Endothelial cell of umbilical vein (primary cell): ENCODE results near the gene SPINK6. TPM values are rescaled to one million over a fixed set of nuclear protein-coding genes. Genes with fewer than 3 reads are reported as not detected.

Experiments used
- BruUV-seq: library from RNA; stranded (reverse); fragments of 400-500 nt; replicated peaks from 2 replicates; lab custom pipeline; 2021; lab: Mats Ljungman, UMichigan
- CTCF ChIA-PET: fragments of 300-600, 350-600 bp; sonication (Branson Sonifier 250); formaldehyde crosslinking; loops from one replicate; lab custom pipeline; 2021; ENCODE audit warnings: antibody characterized with exemption, inconsistent platforms; lab: Charles Lee
- POLR2A ChIA-PET: fragments of 300-600, 350-600 bp; sonication (Branson Sonifier 250); formaldehyde crosslinking; loops from one replicate; lab custom pipeline; 2021; ENCODE audit warnings: antibody characterized with exemption, inconsistent platforms; lab: Charles Lee
- DNase-seq: peaks from one replicate; pipeline ENCODE4 v3.0.0-alpha.2; 2011; ENCODE audit warnings: low read depth, low spot score
- FAIRE-seq: peaks from 2 replicates; lab custom pipeline; 2011; peaks lifted over from hg19 to GRCh38; lab: Jason Lieb, UNC
- H2AFZ ChIP-seq: 2 replicates; pipeline ENCODE4 v1.6.0; 2012; ENCODE audit warnings: low read depth, low read length, control low read depth, inconsistent platforms
- H3K27ac ChIP-seq: 2 replicates; pipeline ENCODE4 v1.5.1; 2011; ENCODE audit warnings: low read depth, mild to moderate bottlenecking, control low read depth, low read length, moderate library complexity; ENCODE audit not compliant: insufficient read depth
- H3K27me3 ChIP-seq, 2 experiments: 2 replicates each; pipeline versions ENCODE4 v1.6.0 to v1.6.1; 2011; ENCODE audit warnings: low read length in 2 of 2, mixed read lengths in 1 of 2; ENCODE audit not compliant: control insufficient read depth in 2 of 2, insufficient read depth in 2 of 2
- H3K36me3 ChIP-seq, 2 experiments: 2 replicates in 1 of 2; 3 replicates in 1 of 2; pipeline ENCODE4 v1.5.1; 2011; ENCODE audit warnings: low read length in 2 of 2, mild to moderate bottlenecking in 1 of 2, moderate library complexity in 1 of 2; ENCODE audit not compliant: control insufficient read depth in 2 of 2, insufficient read depth in 2 of 2; ENCODE audit errors: extremely low read depth in 1 of 2
- H3K4me1 ChIP-seq: 3 replicates; pipeline ENCODE4 v1.5.1; 2011; ENCODE audit warnings: mild to moderate bottlenecking, low read length; ENCODE audit not compliant: control insufficient read depth, insufficient read depth; ENCODE audit errors: extremely low read depth
- H3K4me2 ChIP-seq: 2 replicates; pipeline ENCODE4 v1.6.1; 2011; ENCODE audit warnings: low read length, control low read depth, mixed read lengths; ENCODE audit not compliant: insufficient read depth
- H3K4me3 ChIP-seq, 3 experiments: fragments of 200-600 bp in 1 of 3; sonication (generic), shearing (Covaris generic) in 1 of 3; replicated peaks in 1 of 3; 2 replicates each; pipeline ENCODE4 v1.5.1; 2011 to 2016; ENCODE audit warnings: control low read depth in 3 of 3, low read length in 3 of 3, mild to moderate bottlenecking in 2 of 3, inconsistent platforms in 1 of 3, low read depth in 1 of 3, moderate library complexity in 1 of 3; ENCODE audit not compliant: insufficient read depth in 1 of 3
- H3K79me2 ChIP-seq: 2 replicates; pipeline ENCODE4 v1.6.0; 2012; ENCODE audit warnings: low read length, inconsistent platforms; ENCODE audit not compliant: control insufficient read depth, insufficient read depth
- H3K9ac ChIP-seq: replicated peaks from 2 replicates; pipeline ENCODE3; 2011; ENCODE audit warnings: low read length, control low read depth; ENCODE audit not compliant: insufficient read depth; ENCODE audit errors: extremely low read depth
- H3K9me1 ChIP-seq: replicated peaks from 3 replicates; pipeline ENCODE4 v1.6.0; 2011; ENCODE audit warnings: mild to moderate bottlenecking, low read length; ENCODE audit not compliant: control insufficient read depth, insufficient read depth; ENCODE audit errors: extremely low read depth
- H3K9me3 ChIP-seq: replicated peaks from 2 replicates; pipeline ENCODE4 v1.5.1; 2012; ENCODE audit warnings: low read length, inconsistent platforms; ENCODE audit not compliant: control insufficient read depth, insufficient read depth
- H4K20me1 ChIP-seq: replicated peaks from 2 replicates; pipeline ENCODE3; 2011; ENCODE audit warnings: mild to moderate bottlenecking, low read length; ENCODE audit not compliant: control insufficient read depth, insufficient read depth; ENCODE audit errors: extremely low read depth
- EZH2 ChIP-seq: IDR thresholded peaks from 2 replicates; pipeline ENCODE4 v1.6.1; 2012; ENCODE audit warnings: borderline replicate concordance, low read depth, mild to moderate bottlenecking, moderate library complexity, low read length, inconsistent platforms; ENCODE audit not compliant: severe bottlenecking
- FOS ChIP-seq: IDR thresholded peaks from 2 replicates; pipeline ENCODE4 v1.6.1; 2011; ENCODE audit warnings: mild to moderate bottlenecking, low read length, moderate library complexity, borderline replicate concordance; ENCODE audit not compliant: insufficient read depth
- GATA2 ChIP-seq: IDR thresholded peaks from 2 replicates; pipeline ENCODE4 v1.7.0; 2011; ENCODE audit warnings: low read depth, mild to moderate bottlenecking, moderate library complexity, mixed read lengths, low read length; ENCODE audit not compliant: insufficient read length, insufficient read depth
- JUN ChIP-seq: IDR thresholded peaks from 2 replicates; pipeline ENCODE4 v1.6.1; 2011; ENCODE audit warnings: borderline replicate concordance, low read depth; ENCODE audit not compliant: insufficient read length, insufficient read depth
- MYC ChIP-seq: IDR thresholded peaks from one replicate; pipeline ENCODE4 v1.6.1; 2011; ENCODE audit warnings: mild to moderate bottlenecking, low read depth, low read length
- POLR2A ChIP-seq: IDR thresholded peaks from 2 replicates; pipeline ENCODE4 v1.6.1; 2012; ENCODE audit warnings: low read depth, mild to moderate bottlenecking, control low read depth, low read length
- POLR2AphosphoS5 ChIP-seq: IDR thresholded peaks from 2 replicates; pipeline ENCODE4 v1.6.1; 2012; ENCODE audit warnings: low read depth, mild to moderate bottlenecking, control low read depth, low read length, moderate library complexity; ENCODE audit not compliant: insufficient read depth
- dilution Hi-C: fragments of 300-500 bp; cut with MboI; formaldehyde crosslinking; loops from one replicate; pipeline ENCODE4 v1.15.0; 2019; ENCODE audit warnings: low sequenced_read_pairs; ENCODE audit not compliant: extremely low pct_ligation_motif_present
- intact Hi-C: fragments of 100-400 bp; cut with micrococcal nuclease; formaldehyde crosslinking; loops from one replicate; pipeline ENCODE4 v1.10.0; 2022
- polyA plus RNA-seq, 4 experiments: library from polyadenylated mRNA; depleted of rRNA in 3 of 4; stranded (reverse) in 3 of 4; unstranded in 1 of 4; fragments of >200 nt; gene quantifications; 2 replicates each; pipeline versions ENCODE4 v1.2.1 to v1.2.3, GENCODE V29; 2011 to 2012; ENCODE audit warnings: missing spikeins in 1 of 4
- total RNA-seq: library from RNA; stranded (reverse); gene quantifications from 2 replicates; pipeline ENCODE4 v1.2.3, GENCODE V29; 2021
- TF ChIP-seq, protein P1 (sequence below): IDR thresholded peaks from 2 replicates; pipeline ENCODE4 v1.6.1; 2011; ENCODE audit not compliant: insufficient read depth, insufficient read length
- TF ChIP-seq, protein P2 (sequence below), 2 donors: IDR thresholded peaks; 1 replicate in 1 of 2; 2 replicates in 1 of 2; pipeline ENCODE4 v1.5.1; 2011; ENCODE audit warnings: low read length in 2 of 2, mild to moderate bottlenecking in 2 of 2, moderate library complexity in 2 of 2, control low read depth in 1 of 2, inconsistent platforms in 1 of 2, low read depth in 1 of 2; ENCODE audit not compliant: insufficient read depth in 1 of 2; ENCODE audit errors: extremely low read depth in 1 of 2

The SPINK6 gene
- total and polyA plus RNA-seq, 2 donors (not counting 3 experiments of a cell fraction or from before 2014, with no cell fraction given): not detected

GRCh38 chr5:148206620-148207019, 3.8 kb downstream of the SPINK6 start:
- dilution Hi-C loops (no loop called here), intact Hi-C loops (no loop called here)
- no TSS peak for BruUV-seq
- Histone ChIP-seq H2AFZ (no peak overlapping the region), H3K9ac (no peak overlapping the region), H3K9me1 (no peaks in the 10 kb centered on the region), H3K4me1 (no peaks in the 10 kb centered on the region), H3K4me3 (no peak overlapping the region), H3K27ac (no peak overlapping the region), H3K9me3 (no peaks in the 10 kb centered on the region), H4K20me1 (no peaks in the 10 kb centered on the region), H3K36me3 (no peaks in the 10 kb centered on the region), H3K4me2 (no peak overlapping the region), H3K79me2 (no peaks in the 10 kb centered on the region), H3K27me3 (no peaks in the 10 kb centered on the region)
- FAIRE-seq (no peak), DNase-seq (no peak)
- ChIA-PET POLR2A (no interaction called here), CTCF (no interaction called here)
- TF ChIP-seq POLR2A: no peak
- no peak for TF ChIP-seq MYC
- TF ChIP-seq JUN: no peak
- TF ChIP-seq GATA2: no peak
- TF ChIP-seq EZH2: no peak
- no peak for TF ChIP-seq FOS
- TF ChIP-seq, protein P1, sequence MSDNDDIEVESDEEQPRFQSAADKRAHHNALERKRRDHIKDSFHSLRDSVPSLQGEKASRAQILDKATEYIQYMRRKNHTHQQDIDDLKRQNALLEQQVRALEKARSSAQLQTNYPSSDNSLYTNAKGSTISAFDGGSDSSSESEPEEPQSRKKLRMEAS: no peak
- TF ChIP-seq POLR2AphosphoS5: no peak
- TF ChIP-seq, protein P2, sequence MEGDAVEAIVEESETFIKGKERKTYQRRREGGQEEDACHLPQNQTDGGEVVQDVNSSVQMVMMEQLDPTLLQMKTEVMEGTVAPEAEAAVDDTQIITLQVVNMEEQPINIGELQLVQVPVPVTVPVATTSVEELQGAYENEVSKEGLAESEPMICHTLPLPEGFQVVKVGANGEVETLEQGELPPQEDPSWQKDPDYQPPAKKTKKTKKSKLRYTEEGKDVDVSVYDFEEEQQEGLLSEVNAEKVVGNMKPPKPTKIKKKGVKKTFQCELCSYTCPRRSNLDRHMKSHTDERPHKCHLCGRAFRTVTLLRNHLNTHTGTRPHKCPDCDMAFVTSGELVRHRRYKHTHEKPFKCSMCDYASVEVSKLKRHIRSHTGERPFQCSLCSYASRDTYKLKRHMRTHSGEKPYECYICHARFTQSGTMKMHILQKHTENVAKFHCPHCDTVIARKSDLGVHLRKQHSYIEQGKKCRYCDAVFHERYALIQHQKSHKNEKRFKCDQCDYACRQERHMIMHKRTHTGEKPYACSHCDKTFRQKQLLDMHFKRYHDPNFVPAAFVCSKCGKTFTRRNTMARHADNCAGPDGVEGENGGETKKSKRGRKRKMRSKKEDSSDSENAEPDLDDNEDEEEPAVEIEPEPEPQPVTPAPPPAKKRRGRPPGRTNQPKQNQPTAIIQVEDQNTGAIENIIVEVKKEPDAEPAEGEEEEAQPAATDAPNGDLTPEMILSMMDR (IDR thresholded peaks at IDR 0.05; ENCODE audit: extremely low read depth in 1 of 2, insufficient read depth in 1 of 2, low read depth in 1 of 2, low read length in 2 of 2): no peak
